Type B pancreatic cell (in vitro differentiated cells): ENCODE results near the gene NYAP2. TPM values are rescaled to one million over a fixed set of nuclear protein-coding genes. Genes with fewer than 3 reads are reported as not detected.
A peak's percentile ranks its signal among the peaks of the same experiment; 100 is the strongest.

Source experiments
- DNase-seq: peaks from one replicate; pipeline ENCODE4 v3.0.0; 2021; ENCODE audit warnings: mixed read lengths; ENCODE audit not compliant: unreplicated experiment; ENCODE audit errors: extremely low spot score
- H3K27ac Mint-ChIP-seq: 2 replicates; pipeline ENCODE4 v1.8.0; 2021; ENCODE audit warnings: mild to moderate bottlenecking, mixed read lengths
- H3K27me3 Mint-ChIP-seq: 2 replicates; pipeline ENCODE4 v1.8.0; 2021; ENCODE audit warnings: mixed read lengths
- H3K36me3 Mint-ChIP-seq: 2 replicates; pipeline ENCODE4 v1.8.0; 2021; ENCODE audit warnings: mixed read lengths
- H3K4me1 Mint-ChIP-seq: one replicate; pipeline ENCODE4 v1.8.0; 2021; ENCODE audit warnings: mixed read lengths; ENCODE audit not compliant: unreplicated experiment
- H3K4me3 Mint-ChIP-seq: 2 replicates; pipeline ENCODE4 v1.8.0; 2021; ENCODE audit warnings: mild to moderate bottlenecking, mixed read lengths
- H3K9me3 Mint-ChIP-seq: 2 replicates; pipeline ENCODE4 v1.8.0; 2021; ENCODE audit warnings: mixed read lengths
- long read RNA-seq: library from polyadenylated mRNA; unstranded; transcript quantifications from one replicate; pipeline ENCODE4 v2.0.0, GENCODE V29; 2020
- total RNA-seq: library from RNA; stranded (reverse); gene quantifications from 2 replicates; pipeline ENCODE4 v1.2.1, GENCODE V29; 2021; ENCODE audit warnings: low replicate concordance
- TF ChIP-seq, protein P1 (sequence below): fragments of 200-600 bp; sonication (generic); conservative IDR thresholded peaks from 2 replicates; pipeline ENCODE4 v1.5.0; 2021; ENCODE audit warnings: antibody characterized with exemption, mild to moderate bottlenecking

Gene NYAP2
- 0.46 and 1.00 TPM in 2 replicates for total RNA-seq
- long read RNA-seq, partial matches to known transcripts, result 1 of 4 reads
- long read RNA-seq, other reads (novel, unspliced or antisense), result 3 of 4 reads

DNA sequence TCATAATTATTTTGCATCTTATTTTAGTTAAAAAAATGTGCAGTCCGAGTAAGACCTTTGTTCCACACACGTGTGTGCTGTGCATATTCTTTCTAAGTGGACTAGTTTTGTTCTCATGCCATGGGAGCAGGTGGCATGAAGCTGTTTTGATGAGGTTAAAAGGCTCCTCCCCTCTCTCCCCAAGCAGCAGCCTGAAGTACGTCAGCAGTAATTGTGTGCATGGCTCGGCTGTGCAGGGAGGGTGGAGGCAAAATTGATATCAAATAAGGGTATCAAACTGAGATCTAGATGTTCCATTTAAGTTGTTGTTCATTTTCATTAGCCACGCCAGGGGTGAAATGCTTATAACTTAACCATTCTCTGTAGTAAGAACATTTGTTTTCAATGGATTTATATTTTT, at the start of gene NYAP2:
NYAP2 (plus strand) TSS at position 207 of the 400 bp plus-strand sequence. CDS start 9,171 bp downstream, outside the sequence.
- H3K27ac Mint-ChIP-seq, result no peak within 1 kb of the TSS
- no peaks in the 10 kb centered on the region for H3K9me3 Mint-ChIP-seq
- no peaks in the 10 kb centered on the region for H3K4me1 Mint-ChIP-seq
- DNase-seq, result no peak
- no peaks in the 10 kb centered on the region for H3K36me3 Mint-ChIP-seq
- H3K4me3 Mint-ChIP-seq, result peak within 1 kb of the TSS; percentile 61
- peaks cover 31% of the 10 kb centered on the region for H3K27me3 Mint-ChIP-seq
- TF ChIP-seq, protein P1, sequence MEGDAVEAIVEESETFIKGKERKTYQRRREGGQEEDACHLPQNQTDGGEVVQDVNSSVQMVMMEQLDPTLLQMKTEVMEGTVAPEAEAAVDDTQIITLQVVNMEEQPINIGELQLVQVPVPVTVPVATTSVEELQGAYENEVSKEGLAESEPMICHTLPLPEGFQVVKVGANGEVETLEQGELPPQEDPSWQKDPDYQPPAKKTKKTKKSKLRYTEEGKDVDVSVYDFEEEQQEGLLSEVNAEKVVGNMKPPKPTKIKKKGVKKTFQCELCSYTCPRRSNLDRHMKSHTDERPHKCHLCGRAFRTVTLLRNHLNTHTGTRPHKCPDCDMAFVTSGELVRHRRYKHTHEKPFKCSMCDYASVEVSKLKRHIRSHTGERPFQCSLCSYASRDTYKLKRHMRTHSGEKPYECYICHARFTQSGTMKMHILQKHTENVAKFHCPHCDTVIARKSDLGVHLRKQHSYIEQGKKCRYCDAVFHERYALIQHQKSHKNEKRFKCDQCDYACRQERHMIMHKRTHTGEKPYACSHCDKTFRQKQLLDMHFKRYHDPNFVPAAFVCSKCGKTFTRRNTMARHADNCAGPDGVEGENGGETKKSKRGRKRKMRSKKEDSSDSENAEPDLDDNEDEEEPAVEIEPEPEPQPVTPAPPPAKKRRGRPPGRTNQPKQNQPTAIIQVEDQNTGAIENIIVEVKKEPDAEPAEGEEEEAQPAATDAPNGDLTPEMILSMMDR, result no peak

DNA sequence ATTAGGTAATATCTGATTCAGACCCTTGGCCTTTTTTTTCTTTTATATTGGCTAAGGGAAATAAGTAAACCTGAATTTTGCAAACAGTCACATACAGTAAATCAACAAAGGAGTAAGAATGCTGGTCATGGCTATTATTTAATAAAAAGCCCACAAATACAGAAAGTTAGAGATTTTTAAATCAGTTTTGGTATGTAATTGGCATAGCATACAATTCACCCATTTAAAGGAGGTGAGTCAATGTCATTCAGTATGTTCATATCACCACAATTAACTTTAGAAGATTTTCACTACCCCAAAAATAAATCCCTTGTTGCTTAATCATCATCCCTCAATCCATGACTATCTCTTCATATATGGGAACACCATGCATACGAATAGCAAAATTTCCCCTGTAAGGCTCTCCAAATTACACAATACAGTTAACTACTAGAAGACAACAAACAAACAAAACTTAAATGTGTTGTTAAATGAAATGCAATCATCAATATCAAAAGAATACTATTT, 45.9 kb upstream of the NYAP2 start:
- DNase-seq, result no peak
- H3K9me3 Mint-ChIP-seq, result no peaks in the 10 kb centered on the region
- H3K27me3 Mint-ChIP-seq, result no peaks in the 10 kb centered on the region
- H3K4me3 Mint-ChIP-seq, result no peak overlapping the region
- H3K27ac Mint-ChIP-seq, result no peak overlapping the region
- no peaks in the 10 kb centered on the region for H3K36me3 Mint-ChIP-seq
- TF ChIP-seq, protein P1, result no peak
- peaks cover 10% of the 10 kb centered on the region for H3K4me1 Mint-ChIP-seq

DNA sequence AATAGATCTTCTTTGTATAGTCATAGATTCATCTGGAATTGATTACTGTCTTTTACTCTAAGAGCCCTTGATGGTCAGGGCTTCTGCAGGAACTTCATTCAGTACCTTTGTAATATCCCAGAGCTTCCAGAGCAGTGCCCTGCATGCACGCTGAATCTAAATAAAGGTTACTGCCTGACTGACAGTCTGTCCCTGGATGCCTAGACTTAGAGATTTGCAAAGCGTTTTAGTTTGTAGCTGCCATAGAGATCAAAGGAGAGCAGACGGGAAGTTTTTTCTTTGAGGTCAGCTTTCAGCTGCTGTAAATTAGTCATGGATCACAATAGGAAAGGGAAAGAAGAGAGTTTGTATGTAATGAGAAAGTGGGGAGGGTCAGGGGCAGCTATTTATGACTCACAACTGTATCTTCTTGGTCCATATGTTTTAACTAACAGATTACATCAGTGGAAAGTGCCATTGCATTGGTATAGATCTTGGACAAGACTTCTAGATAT, 45.2 kb upstream of the NYAP2 start:
- H3K4me1 Mint-ChIP-seq, result peaks cover 10% of the 10 kb centered on the region
- H3K36me3 Mint-ChIP-seq, result no peaks in the 10 kb centered on the region
- no peak overlapping the region for H3K27ac Mint-ChIP-seq
- H3K4me3 Mint-ChIP-seq, result no peak overlapping the region
- H3K27me3 Mint-ChIP-seq, result no peaks in the 10 kb centered on the region
- no peaks in the 10 kb centered on the region for H3K9me3 Mint-ChIP-seq
- no peak for DNase-seq
- TF ChIP-seq, protein P1, result no peak

DNA sequence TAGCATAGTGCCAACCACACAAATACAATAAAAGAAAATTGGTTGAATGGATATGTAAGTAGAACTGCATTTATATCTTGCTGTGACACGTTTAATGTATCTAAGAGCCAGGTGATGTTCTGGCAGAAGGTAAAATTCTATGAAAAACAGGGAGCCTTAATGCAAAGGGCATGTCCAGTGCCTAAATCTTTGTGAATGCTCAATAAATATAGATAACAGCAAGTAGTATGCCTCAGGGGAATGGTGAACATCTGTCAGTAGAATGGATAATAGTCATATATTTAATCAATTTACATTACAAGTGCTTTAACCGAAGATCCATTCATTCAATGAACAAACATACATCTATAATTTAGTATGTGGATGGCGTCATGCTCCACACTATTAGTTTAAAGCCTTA, 43.7 kb upstream of the NYAP2 start:
- Mint-ChIP-seq H3K4me3 (no peak overlapping the region), H3K9me3 (no peaks in the 10 kb centered on the region), H3K27me3 (no peaks in the 10 kb centered on the region), H3K36me3 (no peaks in the 10 kb centered on the region), H3K4me1 (peaks cover 10% of the 10 kb centered on the region), H3K27ac (no peak overlapping the region)
- DNase-seq, result no peak
- TF ChIP-seq, protein P1, result no peak

DNA sequence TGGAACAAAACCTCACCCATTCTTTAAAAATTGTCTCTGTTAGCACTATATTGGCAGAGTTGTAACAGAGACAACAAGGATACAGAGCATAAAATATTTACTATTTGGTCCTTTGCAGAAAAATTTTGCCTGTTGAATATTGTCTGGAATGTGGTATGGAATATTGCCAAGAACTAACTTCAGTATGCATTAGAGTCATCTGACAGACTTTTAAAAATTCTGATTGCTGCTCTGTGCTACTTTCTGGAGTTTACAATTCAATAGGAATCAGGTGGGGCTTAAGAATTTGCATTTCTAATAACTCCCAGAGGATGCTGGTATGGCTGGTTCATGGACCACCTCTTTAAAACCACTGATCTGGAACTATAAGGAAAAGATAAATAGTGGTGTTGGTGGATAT, 32.8 kb upstream of the NYAP2 start:
- no peak overlapping the region for H3K4me3 Mint-ChIP-seq
- H3K36me3 Mint-ChIP-seq, result no peaks in the 10 kb centered on the region
- DNase-seq, result no peak
- TF ChIP-seq, protein P1, result no peak
- H3K4me1 Mint-ChIP-seq, result peaks cover 3% of the 10 kb centered on the region
- H3K27ac Mint-ChIP-seq, result no peak overlapping the region
- no peaks in the 10 kb centered on the region for H3K9me3 Mint-ChIP-seq
- no peaks in the 10 kb centered on the region for H3K27me3 Mint-ChIP-seq
